Measurements from ENCODE around the gene TARBP1. TPM values are rescaled to one million over a fixed set of nuclear protein-coding genes. Genes with fewer than 3 reads are reported as not detected.
A peak's percentile ranks its signal among the peaks of the same experiment; 100 is the strongest.

TARBP1 gene
- total RNA-seq, 4 donors from 2014 or later: 5.8 to 11.1 (median 9.8) TPM

DNA sequence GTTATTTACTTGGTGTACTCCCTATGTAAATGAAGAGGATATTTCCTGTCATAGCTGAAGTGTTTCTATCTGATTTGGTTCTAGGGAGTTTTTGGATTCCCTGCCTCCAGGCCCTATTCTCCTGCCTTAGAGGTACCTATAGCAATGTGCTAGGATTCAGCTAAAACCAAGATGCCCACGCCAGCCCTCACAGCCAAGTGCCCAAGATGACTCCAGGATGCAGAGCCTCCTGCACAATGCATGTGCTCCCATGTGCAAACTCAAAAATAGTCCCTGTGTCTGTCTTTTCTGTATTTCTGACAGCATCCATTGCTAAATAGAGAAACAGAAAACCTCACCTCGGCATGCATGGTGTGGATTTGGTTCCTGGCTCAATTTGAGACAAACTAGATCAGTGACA lies 887 bp upstream of the TARBP1 start:
- Histone ChIP-seq H3K4me3 (no peak overlapping the region), H3K9me3 (no peaks in the 10 kb centered on the region), H3K36me3 (no peaks in the 10 kb centered on the region), H3K27ac (replicated peaks in 1 of 4) (no peak overlapping the region), H3K4me1 (peaks cover 0 to 21% (median 16%) of the 10 kb centered on the region in 4 donors), H3K27me3 (peaks cover 0 to 3% (median 0%) of the 10 kb centered on the region in 4 donors)
- TF ChIP-seq POLR2AphosphoS5 (IDR thresholded peaks at IDR 0.05): no peak
- TF ChIP-seq POLR2A (IDR thresholded peaks at IDR 0.05; ENCODE audit: low read depth): no peak
- no peak for TF ChIP-seq EP300 (IDR thresholded peaks at IDR 0.05)
- TF ChIP-seq, protein P1, sequence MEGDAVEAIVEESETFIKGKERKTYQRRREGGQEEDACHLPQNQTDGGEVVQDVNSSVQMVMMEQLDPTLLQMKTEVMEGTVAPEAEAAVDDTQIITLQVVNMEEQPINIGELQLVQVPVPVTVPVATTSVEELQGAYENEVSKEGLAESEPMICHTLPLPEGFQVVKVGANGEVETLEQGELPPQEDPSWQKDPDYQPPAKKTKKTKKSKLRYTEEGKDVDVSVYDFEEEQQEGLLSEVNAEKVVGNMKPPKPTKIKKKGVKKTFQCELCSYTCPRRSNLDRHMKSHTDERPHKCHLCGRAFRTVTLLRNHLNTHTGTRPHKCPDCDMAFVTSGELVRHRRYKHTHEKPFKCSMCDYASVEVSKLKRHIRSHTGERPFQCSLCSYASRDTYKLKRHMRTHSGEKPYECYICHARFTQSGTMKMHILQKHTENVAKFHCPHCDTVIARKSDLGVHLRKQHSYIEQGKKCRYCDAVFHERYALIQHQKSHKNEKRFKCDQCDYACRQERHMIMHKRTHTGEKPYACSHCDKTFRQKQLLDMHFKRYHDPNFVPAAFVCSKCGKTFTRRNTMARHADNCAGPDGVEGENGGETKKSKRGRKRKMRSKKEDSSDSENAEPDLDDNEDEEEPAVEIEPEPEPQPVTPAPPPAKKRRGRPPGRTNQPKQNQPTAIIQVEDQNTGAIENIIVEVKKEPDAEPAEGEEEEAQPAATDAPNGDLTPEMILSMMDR (IDR thresholded peaks at IDR 0.05): no peak
- 88% methylated on average over 2 of the region's 2 CpGs for WGBS
- no peak for DNase-seq (ENCODE audit: extremely low spot score)
- intact Hi-C loops (cut with DNase I): no loop called here

DNA sequence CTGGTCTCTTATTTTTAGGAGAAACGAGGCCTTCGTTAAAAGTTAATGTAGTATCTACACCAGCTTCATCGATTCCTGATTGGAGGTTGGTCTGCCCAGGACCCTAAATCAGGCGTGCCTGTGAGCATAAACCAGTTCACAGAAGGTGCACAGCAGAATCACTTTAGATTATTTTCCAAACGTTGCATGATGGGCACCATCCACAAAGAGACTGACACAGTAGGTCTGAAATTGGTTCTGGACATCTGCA lies 256 bp upstream of the TARBP1 start:
- Histone ChIP-seq H3K4me1 (peaks cover 0 to 24% (median 16%) of the 10 kb centered on the region in 4 donors), H3K36me3 (no peaks in the 10 kb centered on the region), H3K4me3 (peak overlapping the region; percentile 78 to 95 (median 84)), H3K27ac (replicated peaks in 1 of 4) (peak overlapping the region; percentile 88 to 94 (median 92)), H3K27me3 (peaks cover 0 to 3% (median 0%) of the 10 kb centered on the region in 4 donors), H3K9me3 (no peaks in the 10 kb centered on the region)
- no peak for TF ChIP-seq EP300 (IDR thresholded peaks at IDR 0.05)
- TF ChIP-seq POLR2AphosphoS5 (IDR thresholded peaks at IDR 0.05): no peak
- TF ChIP-seq, protein P1 (IDR thresholded peaks at IDR 0.05): no peak
- no peak for TF ChIP-seq POLR2A (IDR thresholded peaks at IDR 0.05; ENCODE audit: low read depth)
- intact Hi-C loops (cut with DNase I): no loop called here
- DNase-seq (ENCODE audit: extremely low spot score): no peak
- 13% methylated on average over 5 of the region's 5 CpGs for WGBS

DNA sequence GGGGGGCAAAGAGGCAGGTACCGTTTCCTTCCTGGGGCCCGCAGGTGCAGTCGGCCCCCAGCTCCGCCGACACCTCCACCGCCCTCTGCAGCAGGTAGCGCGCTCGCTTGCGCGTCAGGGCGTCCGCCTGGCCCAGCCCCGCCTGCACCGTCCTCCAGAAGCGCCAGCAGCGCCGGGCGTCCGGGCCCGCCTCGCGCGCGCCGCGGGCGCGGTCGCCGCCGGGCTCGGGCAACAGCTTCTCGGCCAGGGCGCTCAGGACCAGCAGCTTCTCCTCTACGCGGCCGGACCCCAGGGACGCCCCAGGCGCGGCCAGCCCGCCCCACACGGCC lies 863 bp downstream of the TARBP1 start:
- WGBS: 0% methylated on average over 1 of the region's 43 CpGs
- H3K27ac ChIP-seq (replicated peaks in 1 of 4): peak overlapping the region; percentile 88 to 94 (median 92)
- no peaks in the 10 kb centered on the region for H3K36me3 ChIP-seq
- DNase-seq (ENCODE audit: extremely low spot score): no peak
- H3K9me3 ChIP-seq: no peaks in the 10 kb centered on the region
- intact Hi-C loops (cut with DNase I): no loop called here
- TF ChIP-seq, protein P1 (IDR thresholded peaks at IDR 0.05): no peak
- TF ChIP-seq EP300 (IDR thresholded peaks at IDR 0.05): no peak
- TF ChIP-seq POLR2A (IDR thresholded peaks at IDR 0.05; ENCODE audit: low read depth): no peak
- TF ChIP-seq POLR2AphosphoS5 (IDR thresholded peaks at IDR 0.05): no peak
- H3K27me3 ChIP-seq: peaks cover 0 to under 1% (median 0%) of the 10 kb centered on the region in 4 donors
- peaks cover 0 to 27% (median 16%) of the 10 kb centered on the region in 4 donors for H3K4me1 ChIP-seq
- H3K4me3 ChIP-seq: peak overlapping the region; percentile 78 to 95 (median 84)

DNA sequence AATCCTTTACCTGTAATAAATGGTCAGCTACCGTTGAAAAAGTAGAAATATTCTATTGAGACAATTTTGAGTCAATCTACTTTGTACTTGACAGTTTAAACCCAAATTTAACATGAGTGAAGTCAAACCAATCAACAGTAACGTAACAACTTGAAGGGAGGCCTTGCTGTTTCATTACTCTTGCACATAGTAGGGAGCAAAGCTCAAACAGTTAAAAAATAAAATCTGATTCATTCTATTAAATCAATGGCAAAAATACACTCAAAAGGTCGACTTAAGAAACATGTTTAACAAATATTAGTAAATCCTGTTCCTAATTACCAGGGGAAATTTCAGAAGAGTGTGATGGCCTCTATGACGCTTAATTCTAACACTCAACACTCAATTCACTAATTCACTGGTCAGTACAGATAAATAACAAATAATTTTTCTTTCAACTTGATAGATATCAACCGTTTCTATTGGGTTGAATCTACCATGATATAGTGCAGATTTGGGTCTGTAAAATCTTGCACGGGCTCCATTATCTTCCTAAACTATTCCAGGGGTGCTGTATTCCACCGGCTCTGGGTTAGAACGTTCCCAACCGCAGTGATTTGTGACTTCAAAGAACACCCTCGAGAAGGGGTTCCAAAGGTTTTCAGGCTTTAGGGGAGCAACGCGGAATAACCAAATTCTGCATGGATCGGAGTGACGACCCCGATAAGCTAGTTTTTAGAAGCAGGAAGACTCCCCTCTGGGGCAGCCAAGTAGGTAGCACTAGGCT lies 1.4 kb downstream of the TARBP1 start:
- Histone ChIP-seq H3K27me3 (no peaks in the 10 kb centered on the region), H3K9me3 (no peaks in the 10 kb centered on the region), H3K27ac (replicated peaks in 1 of 4) (peak overlapping the region; percentile 88 to 94 (median 92)), H3K4me3 (peak overlapping the region; percentile 78 to 95 (median 84)), H3K4me1 (peaks cover 0 to 27% (median 16%) of the 10 kb centered on the region in 4 donors), H3K36me3 (no peaks in the 10 kb centered on the region)
- no peak for DNase-seq (ENCODE audit: extremely low spot score)
- 34% methylated on average over 10 of the region's 15 CpGs for WGBS
- intact Hi-C loops (cut with DNase I): no loop called here
- TF ChIP-seq, protein P1 (IDR thresholded peaks at IDR 0.05): no peak
- no peak for TF ChIP-seq POLR2AphosphoS5 (IDR thresholded peaks at IDR 0.05)
- TF ChIP-seq POLR2A (IDR thresholded peaks at IDR 0.05; ENCODE audit: low read depth): no peak
- TF ChIP-seq EP300 (IDR thresholded peaks at IDR 0.05): no peak

DNA sequence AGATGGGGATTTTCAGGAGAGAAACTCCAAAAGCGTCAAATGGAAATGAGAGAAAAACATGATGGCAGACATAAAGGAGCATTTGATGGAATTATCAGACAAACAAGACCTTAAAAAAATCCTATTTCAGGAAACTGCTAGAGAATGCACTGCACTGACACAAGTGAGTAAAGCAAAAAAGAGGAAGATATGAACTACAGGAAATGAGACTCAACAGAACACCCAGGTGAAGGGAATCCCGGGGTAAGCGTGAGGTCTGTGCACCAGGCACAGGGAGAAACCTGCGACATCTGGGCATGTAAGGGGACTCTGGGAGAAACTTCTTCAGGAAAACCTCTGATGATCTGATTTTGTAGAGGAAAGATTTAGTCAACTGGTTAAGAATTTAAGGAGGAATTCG lies 2.8 kb downstream of the TARBP1 start:
- Histone ChIP-seq H3K4me3 (no peak overlapping the region), H3K9me3 (no peaks in the 10 kb centered on the region), H3K27ac (replicated peaks in 1 of 4) (no peak overlapping the region), H3K27me3 (no peaks in the 10 kb centered on the region), H3K4me1 (peaks cover 0 to 27% (median 16%) of the 10 kb centered on the region in 4 donors), H3K36me3 (no peaks in the 10 kb centered on the region)
- TF ChIP-seq POLR2AphosphoS5 (IDR thresholded peaks at IDR 0.05) (no peak), EP300 (IDR thresholded peaks at IDR 0.05) (no peak), POLR2A (IDR thresholded peaks at IDR 0.05; ENCODE audit: low read depth) (no peak)
- TF ChIP-seq, protein P1 (IDR thresholded peaks at IDR 0.05): no peak
- intact Hi-C loops (cut with DNase I): no loop called here
- WGBS: 76% methylated on average over 5 of the region's 5 CpGs
- DNase-seq (ENCODE audit: extremely low spot score): no peak
